Gastrocnemius medialis (tissue), 4 donors: ENCODE results near the gene JMJD7.

Source experiments
- POLR2A ChIP-seq, 2 donors: fragments of 450-650 bp; IDR thresholded peaks; one replicate each; pipeline ENCODE4 v1.6.1; 2017; ENCODE audit warnings: antibody characterized with exemption in 2 of 2, mild to moderate bottlenecking in 2 of 2, moderate library complexity in 2 of 2
- TF ChIP-seq, protein P1 (sequence below), 5 experiments: fragments of 450-650 bp in 3 of 5; fragments of 200-600 bp in 2 of 5; sonication (generic) in 2 of 5; IDR thresholded peaks in 4 of 5; conservative IDR thresholded peaks in 1 of 5; 1 replicate in 4 of 5; 2 replicates in 1 of 5; pipeline ENCODE4 v1.5.1; 2016 to 2019; ENCODE audit warnings: antibody characterized with exemption in 5 of 5, mild to moderate bottlenecking in 3 of 5, moderate library complexity in 3 of 5

DNA sequence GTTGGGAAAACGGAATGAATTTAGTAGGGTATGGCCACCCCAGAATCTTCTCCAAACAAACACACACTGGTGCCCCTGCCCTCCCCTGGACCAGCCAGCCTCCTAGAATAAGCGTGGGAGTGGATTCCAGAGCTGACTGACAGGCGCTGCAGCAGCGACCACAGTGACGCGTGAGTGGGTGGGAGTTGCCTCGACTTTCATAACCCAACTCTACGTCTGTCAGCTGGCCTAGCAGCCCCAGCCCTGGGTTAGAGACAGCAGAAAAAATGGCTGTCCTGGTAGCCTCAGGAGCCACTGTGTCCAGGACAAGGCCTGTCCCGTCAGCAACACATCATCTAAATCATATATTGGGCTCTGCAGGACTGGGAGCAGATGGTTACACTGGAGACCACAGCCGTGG lies 20.7 kb downstream of the JMJD7 start:
- TF ChIP-seq, protein P1, sequence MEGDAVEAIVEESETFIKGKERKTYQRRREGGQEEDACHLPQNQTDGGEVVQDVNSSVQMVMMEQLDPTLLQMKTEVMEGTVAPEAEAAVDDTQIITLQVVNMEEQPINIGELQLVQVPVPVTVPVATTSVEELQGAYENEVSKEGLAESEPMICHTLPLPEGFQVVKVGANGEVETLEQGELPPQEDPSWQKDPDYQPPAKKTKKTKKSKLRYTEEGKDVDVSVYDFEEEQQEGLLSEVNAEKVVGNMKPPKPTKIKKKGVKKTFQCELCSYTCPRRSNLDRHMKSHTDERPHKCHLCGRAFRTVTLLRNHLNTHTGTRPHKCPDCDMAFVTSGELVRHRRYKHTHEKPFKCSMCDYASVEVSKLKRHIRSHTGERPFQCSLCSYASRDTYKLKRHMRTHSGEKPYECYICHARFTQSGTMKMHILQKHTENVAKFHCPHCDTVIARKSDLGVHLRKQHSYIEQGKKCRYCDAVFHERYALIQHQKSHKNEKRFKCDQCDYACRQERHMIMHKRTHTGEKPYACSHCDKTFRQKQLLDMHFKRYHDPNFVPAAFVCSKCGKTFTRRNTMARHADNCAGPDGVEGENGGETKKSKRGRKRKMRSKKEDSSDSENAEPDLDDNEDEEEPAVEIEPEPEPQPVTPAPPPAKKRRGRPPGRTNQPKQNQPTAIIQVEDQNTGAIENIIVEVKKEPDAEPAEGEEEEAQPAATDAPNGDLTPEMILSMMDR (IDR thresholded peaks at IDR 0.05 in 4 of 5, conservative IDR thresholded peaks at IDR 0.05 in 1 of 5), result no peak
- TF ChIP-seq POLR2A (IDR thresholded peaks at IDR 0.05), result no peak
